Measurements from ENCODE around the gene SGMS1. TPM values are rescaled to one million over a fixed set of nuclear protein-coding genes. Genes with fewer than 3 reads are reported as not detected.
A peak's percentile ranks its signal among the peaks of the same experiment; 100 is the strongest.

SGMS1 gene
- total and polyA plus RNA-seq, 2 donors (not counting 1 experiment from before 2014, with no cell fraction given) = 39.9 to 82.1 TPM

GRCh38 chr10:50334273-50334672 is 289.5 kb downstream of the SGMS1 start:
- Histone ChIP-seq H3K4me3 (replicated peaks in 1 of 4; ENCODE audit: control extremely low read depth in 1 of 4, insufficient read depth in 1 of 4, low read depth in 3 of 4, low read length in 4 of 4) (no peak overlapping the region), H3K79me2 (ENCODE audit: control insufficient read depth, insufficient read depth, low read length) (no peaks in the 10 kb centered on the region), H3K4me2 (ENCODE audit: extremely low read depth, insufficient read depth, low read length) (no peak overlapping the region), H3K27me3 (ENCODE audit: control insufficient read depth, insufficient read depth, low read length) (no peaks in the 10 kb centered on the region), H3K4me1 (ENCODE audit: control insufficient read depth, extremely low read depth, insufficient read depth, low read length) (peaks cover 5% of the 10 kb centered on the region), H3K9ac (ENCODE audit: insufficient read depth, low read length) (no peak overlapping the region), H3K36me3 (ENCODE audit: control insufficient read depth, insufficient read depth, low read length) (no peaks in the 10 kb centered on the region), H3K9me3 (ENCODE audit: control insufficient read depth, insufficient read depth, low read depth, low read length) (no peaks in the 10 kb centered on the region), H4K20me1 (ENCODE audit: control insufficient read depth, extremely low read depth, insufficient read depth, low read length) (no peaks in the 10 kb centered on the region), H2AFZ (ENCODE audit: low read length) (no peak overlapping the region), H3K27ac (ENCODE audit: insufficient read depth, low read length) (no peak overlapping the region)
- peak in 1 of 2 donors; percentile 14 for DNase-seq (ENCODE audit: low read depth in 2 of 2)
- TF ChIP-seq CTCF (conservative IDR thresholded peaks at IDR 0.05 in 1 of 2, IDR thresholded peaks at IDR 0.05 in 1 of 2; ENCODE audit: low read depth in 1 of 2, low read length in 2 of 2) (no peak), EZH2 (IDR thresholded peaks at IDR 0.05; ENCODE audit: low read length, missing control alignments) (no peak)

DNA sequence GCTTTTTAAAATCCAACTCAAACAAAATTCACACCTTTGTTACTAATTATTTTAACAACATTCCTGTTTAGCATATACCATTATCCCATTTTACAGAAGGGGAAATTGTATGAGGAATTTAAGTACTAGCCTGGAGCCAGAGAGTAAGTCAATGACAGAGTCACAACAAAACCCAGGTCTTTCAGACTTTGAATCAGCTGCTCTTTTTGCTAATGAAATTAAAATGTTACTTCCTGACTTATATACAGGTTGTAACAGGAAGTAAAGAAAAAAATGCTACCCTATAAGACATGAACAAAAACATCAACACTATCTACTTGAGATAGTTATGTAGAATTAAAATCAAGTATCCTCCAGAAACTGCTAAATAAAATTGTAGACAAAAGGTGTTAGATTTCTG is 289.9 kb downstream of the SGMS1 start:
- no peak overlapping the region for H2AFZ ChIP-seq (ENCODE audit: low read length)
- TF ChIP-seq EZH2 (IDR thresholded peaks at IDR 0.05; ENCODE audit: low read length, missing control alignments) (no peak), CTCF (conservative IDR thresholded peaks at IDR 0.05 in 1 of 2, IDR thresholded peaks at IDR 0.05 in 1 of 2; ENCODE audit: low read depth in 1 of 2, low read length in 2 of 2) (no peak)
- peaks cover 5% of the 10 kb centered on the region for H3K4me1 ChIP-seq (ENCODE audit: control insufficient read depth, extremely low read depth, insufficient read depth, low read length)
- H4K20me1 ChIP-seq (ENCODE audit: control insufficient read depth, extremely low read depth, insufficient read depth, low read length) = no peaks in the 10 kb centered on the region
- DNase-seq (ENCODE audit: low read depth in 2 of 2) = no peak
- no peak overlapping the region for H3K4me3 ChIP-seq (replicated peaks in 1 of 4; ENCODE audit: control extremely low read depth in 1 of 4, insufficient read depth in 1 of 4, low read depth in 3 of 4, low read length in 4 of 4)
- no peaks in the 10 kb centered on the region for H3K27me3 ChIP-seq (ENCODE audit: control insufficient read depth, insufficient read depth, low read length)
- no peaks in the 10 kb centered on the region for H3K9me3 ChIP-seq (ENCODE audit: control insufficient read depth, insufficient read depth, low read depth, low read length)
- H3K79me2 ChIP-seq (ENCODE audit: control insufficient read depth, insufficient read depth, low read length) = no peaks in the 10 kb centered on the region
- H3K36me3 ChIP-seq (ENCODE audit: control insufficient read depth, insufficient read depth, low read length) = no peaks in the 10 kb centered on the region
- H3K9ac ChIP-seq (ENCODE audit: insufficient read depth, low read length) = no peak overlapping the region
- H3K27ac ChIP-seq (ENCODE audit: insufficient read depth, low read length) = no peak overlapping the region
- H3K4me2 ChIP-seq (ENCODE audit: extremely low read depth, insufficient read depth, low read length) = no peak overlapping the region

DNA sequence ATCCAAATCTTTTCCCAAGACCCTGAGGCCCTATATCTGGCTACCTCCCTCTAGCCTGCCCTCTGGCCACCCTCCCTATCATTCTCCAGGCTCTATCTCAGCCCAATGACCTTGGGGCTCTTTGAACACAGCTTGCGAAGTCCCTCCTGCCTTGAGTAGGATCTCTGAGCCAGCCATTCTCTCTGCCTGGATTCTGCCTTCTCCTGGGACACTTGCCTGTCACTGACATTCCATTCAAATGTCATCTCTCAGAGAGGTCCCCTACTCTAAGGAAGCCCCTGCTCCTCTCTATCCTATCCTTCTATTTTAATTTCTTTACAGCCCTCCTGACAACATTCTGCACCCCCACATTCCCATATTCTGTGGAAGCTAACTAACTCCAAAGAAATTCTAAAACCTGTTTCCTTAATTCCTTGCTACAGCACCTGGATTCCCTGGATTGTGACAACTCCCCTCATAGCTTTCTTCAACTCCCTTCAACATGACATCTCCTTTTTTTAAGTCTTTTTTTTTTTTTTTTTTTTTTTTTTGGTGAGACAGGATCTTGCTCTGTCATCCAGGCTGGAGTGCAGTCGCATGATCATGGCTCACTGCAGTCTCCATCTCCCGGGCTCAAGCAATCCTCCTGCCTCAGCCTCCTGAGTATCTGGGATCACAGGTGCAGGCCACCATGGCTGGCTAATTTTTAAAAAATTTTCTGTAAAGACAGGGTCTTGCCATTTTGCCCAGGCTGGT is 291.5 kb downstream of the SGMS1 start:
- Histone ChIP-seq H3K36me3 (ENCODE audit: control insufficient read depth, insufficient read depth, low read length) (no peaks in the 10 kb centered on the region), H3K27ac (ENCODE audit: insufficient read depth, low read length) (no peak overlapping the region), H4K20me1 (ENCODE audit: control insufficient read depth, extremely low read depth, insufficient read depth, low read length) (no peaks in the 10 kb centered on the region), H2AFZ (ENCODE audit: low read length) (no peak overlapping the region), H3K4me3 (replicated peaks in 1 of 4; ENCODE audit: control extremely low read depth in 1 of 4, insufficient read depth in 1 of 4, low read depth in 3 of 4, low read length in 4 of 4) (no peak overlapping the region), H3K4me2 (ENCODE audit: extremely low read depth, insufficient read depth, low read length) (no peak overlapping the region), H3K27me3 (ENCODE audit: control insufficient read depth, insufficient read depth, low read length) (no peaks in the 10 kb centered on the region), H3K4me1 (ENCODE audit: control insufficient read depth, extremely low read depth, insufficient read depth, low read length) (peaks cover 6% of the 10 kb centered on the region), H3K9me3 (ENCODE audit: control insufficient read depth, insufficient read depth, low read depth, low read length) (no peaks in the 10 kb centered on the region), H3K79me2 (ENCODE audit: control insufficient read depth, insufficient read depth, low read length) (no peaks in the 10 kb centered on the region), H3K9ac (ENCODE audit: insufficient read depth, low read length) (no peak overlapping the region)
- no peak for TF ChIP-seq EZH2 (IDR thresholded peaks at IDR 0.05; ENCODE audit: low read length, missing control alignments)
- TF ChIP-seq CTCF (conservative IDR thresholded peaks at IDR 0.05 in 1 of 2, IDR thresholded peaks at IDR 0.05 in 1 of 2; ENCODE audit: low read depth in 1 of 2, low read length in 2 of 2) = no peak
- DNase-seq (ENCODE audit: low read depth in 2 of 2) = no peak
